ENCODE measurements around the gene TBL1X.

Gene TBL1X

DNA sequence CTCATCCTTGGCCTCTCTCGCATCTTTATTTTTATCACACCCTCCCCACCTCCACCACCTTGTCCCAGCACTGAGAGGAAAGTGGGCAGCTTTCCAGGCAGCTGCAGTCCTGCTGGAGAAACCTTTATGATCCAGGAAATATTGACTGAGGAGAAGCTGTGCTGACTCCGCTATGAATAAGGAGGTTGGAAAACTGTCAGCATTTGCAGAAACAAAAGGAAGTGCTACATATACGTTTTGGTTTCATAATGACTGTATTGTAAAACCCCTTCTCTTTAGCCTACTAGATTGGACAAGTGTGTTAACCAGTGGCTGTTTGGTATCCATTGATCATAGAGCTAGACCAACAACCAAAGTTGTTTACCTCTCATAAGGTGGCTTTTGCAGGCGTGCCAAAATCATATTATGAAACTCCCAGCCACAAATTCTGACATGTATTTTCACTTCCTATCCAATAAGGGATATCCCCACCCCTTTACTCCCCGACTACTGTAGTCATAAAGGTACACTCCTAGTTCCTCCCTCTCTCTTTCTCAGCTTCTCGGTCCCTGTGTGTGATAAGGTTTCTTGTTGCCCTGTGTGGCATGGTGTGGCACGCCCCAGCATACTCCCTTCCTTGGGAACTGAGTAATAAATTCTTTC is 212.4 kb downstream of the TBL1X start:
- peak; percentile 64 for DNase-seq

DNA sequence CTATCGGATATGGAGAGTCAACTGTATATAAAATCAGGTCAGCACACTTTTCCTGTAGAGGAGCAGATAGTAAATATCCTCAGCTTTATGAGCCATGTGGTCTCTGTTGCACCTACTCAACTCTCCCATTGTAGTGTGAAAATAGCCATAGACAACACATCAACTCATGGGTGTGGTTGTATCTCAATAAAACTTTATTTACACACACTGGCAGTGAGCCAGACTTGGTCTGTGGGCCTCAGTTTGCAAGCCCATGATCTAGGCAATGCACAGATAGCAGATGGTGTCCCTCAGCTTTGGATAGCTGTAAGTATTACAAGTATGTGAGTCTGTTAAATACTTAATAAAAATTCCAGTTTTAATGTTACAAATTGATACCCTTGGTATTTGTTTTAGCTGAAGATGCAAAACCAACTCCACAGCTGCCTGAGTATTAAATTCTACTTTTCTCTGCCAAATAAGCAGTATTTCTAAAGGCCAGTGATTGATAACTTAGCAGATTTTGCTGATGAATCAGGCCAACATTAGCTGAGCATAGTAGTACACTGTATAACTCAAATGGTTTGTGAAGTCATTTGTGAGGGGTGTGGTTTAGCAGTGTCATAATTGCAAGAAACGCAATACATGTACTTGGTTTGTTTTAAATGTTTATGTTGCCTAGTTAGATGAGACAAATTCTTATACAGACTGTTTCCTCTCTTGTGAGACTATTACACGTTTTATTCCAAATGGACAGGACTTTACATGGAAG is 213.5 kb downstream of the TBL1X start:
- no peak for DNase-seq

DNA sequence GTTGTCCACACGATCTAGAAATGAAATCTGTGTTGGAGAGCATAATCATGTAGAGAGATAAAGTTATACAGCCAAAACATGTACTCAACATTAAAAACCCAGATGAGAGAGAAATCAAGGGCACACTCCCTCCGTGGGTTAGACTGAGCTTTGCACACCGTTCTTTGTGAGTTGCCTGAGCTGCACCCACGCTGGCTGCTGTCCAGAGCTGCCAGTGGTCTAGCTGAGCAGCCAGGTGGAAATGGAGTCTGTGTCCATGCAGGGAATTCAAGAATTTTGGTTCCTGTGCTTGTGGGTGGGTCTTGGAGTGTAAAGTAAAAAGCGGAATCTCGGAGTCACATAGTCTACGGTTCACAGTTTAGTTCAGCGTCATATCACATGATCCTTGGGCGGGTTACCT is 216.2 kb downstream of the TBL1X start:
- DNase-seq, result no peak

DNA sequence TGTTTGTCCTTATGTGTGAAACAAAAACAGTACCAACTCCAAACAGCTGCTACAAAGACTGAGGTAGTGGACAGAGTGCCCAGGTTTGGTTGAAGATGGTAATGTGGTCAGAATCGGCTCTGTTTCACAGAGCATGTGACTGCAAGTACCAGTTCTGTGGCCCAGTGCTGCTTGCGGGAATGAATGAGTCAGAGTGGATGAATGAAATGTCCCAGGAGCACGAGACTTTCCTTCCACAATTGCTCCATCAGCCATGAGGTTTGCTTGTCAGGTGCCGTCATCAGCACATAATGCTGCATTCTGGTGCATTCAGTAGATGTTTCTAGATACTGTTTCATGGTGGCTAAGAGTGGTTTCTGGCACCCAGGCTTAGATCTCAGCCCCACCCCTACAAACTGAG is 216.6 kb downstream of the TBL1X start:
- no peak for DNase-seq

DNA sequence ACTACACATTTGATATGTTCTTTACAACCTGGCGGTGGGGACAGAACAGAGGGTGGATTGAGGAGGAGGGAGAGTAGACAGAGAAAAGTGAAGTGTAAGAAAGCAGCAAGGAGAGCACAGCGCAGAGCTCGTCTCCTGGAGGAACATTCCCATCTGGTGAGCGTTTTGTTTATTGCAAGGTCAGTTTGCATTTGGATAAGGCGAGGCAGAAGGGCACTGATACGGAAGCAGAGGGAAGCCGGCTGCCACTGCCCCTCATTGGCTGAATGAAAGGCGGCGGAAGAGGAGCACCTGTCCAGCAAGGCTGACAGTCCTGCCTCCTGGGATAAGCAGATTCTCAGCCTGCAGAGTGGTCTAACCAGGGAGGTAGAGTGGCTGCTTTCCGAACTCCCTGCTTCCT is 217.6 kb downstream of the TBL1X start:
- no peak for DNase-seq

DNA sequence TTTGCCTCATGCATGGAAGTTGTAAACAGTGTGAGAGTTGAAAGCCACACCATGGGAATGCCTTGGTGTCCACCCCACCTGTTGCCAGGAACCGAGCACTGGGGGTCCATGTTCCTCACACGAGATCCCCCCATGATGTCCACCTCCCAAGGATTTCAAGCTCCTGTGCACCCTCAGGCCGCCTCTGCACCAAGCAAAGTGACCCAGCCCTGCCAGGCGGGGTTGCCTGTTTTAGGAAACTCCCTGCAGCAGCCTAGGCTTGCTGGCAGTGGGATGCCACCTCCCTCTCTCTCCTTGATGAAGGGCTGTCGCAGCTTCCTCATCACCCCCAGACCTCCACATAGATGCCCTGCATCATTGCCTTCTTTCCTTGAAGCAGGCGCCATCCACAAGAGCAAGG is 218.0 kb downstream of the TBL1X start:
- DNase-seq, result no peak

DNA sequence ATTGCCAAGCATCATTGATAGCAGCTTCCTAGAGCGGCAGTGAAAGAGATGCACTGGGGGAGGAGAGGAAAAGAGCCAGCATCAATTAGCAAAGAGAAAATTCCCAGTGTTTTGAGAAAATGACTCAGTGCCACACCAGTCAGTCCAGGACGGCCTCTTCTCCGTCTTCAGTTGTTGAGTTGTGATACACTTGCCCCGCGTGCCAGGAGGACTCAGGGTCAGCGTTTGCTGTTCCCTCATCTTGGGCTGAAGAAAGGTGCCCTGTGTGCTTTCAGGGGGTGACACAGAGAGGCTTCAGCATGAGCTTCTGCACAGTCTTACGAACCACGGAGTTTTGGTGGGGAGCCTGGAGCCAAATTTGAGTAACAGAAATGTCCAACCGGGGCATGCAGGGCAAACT is 218.5 kb downstream of the TBL1X start:
- no peak for DNase-seq

DNA sequence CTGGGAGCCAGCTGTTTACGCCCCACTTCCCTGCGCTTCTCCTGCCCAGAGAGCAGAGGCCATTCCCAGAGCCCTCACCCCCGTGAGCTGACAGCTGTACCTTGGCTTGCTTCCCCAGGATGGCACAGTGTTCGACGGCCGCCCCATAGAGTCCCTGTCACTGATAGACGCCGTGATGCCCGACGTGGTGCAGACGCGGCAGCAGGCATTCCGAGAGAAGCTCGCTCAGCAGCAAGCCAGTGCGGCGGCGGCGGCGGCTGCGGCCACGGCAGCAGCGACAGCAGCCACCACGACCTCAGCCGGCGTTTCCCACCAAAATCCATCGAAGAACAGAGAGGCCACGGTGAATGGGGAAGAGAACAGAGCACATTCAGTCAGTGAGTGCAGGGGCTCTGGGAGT is 223.0 kb downstream of the TBL1X start:
- DNase-seq, result no peak

DNA sequence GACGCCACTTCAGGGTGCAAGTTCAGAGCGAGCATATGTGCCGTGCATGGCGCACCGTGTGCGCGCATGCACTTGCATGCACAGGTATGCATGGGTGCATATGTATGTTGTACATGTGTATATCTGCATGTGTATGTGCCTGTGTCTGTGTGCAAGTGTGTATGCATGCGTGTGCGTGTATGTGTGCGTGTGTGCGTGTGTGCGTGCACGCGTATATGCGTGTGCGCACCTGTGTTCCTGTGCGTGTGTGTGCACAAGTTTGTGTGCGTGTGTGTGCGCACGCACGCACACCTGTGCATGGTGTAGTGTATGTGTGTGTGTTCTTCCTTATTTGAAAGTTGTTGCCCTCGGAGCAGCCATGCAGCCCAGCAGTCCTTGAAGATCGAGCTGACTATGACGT is 224.0 kb downstream of the TBL1X start:
- no peak for DNase-seq

DNA sequence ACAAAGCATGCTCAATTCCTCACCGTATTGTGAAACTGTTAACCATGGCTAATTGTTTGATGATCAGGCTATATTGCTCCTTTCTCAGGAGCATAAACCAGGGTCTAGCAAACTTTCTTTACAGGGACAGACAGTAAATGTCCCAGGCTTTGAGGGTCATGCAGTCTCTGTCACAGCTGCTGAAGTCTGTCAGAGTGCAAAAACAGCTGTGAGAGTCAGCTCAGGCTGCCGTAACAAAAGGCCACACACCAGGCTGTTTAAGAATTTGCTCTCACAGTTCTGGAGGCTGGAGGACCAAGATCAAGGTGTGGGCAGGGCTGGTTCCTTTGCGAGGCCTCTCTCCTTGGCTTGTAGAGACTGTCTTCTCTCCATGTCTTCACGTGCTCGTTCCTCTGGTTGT is 225.2 kb downstream of the TBL1X start:
- DNase-seq, result no peak

DNA sequence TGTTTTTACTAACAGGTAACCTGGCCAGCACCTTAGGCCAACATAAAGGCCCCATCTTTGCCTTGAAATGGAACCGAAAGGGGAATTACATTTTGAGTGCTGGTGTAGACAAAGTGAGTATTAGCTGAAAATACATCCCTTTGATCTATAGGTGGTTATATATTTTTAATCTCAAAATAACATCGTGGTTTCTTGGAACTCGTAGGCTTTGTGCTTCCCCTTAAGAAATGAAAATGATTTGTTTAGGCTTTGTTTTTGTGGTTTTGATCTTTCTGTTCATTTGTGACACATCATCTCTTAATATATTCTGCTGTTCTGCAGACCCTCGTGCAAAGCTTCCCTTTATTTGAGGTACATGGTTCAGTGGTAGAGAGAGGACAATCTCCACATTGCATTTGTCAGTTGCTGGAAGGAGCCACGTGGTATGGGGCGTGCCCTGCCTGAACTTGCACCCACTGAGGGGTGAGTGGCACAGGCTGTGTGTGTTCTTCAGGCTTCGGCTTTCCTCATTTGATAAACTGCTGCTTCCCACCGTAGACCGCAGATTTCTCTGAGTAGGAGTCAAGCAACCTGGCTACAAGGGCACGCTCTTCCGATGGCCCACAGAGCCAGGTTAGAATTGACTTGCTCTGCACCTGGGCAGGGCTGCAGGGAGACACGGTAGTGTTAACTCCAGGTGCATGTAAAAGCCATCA is 228.6 kb downstream of the TBL1X start:
- DNase-seq, result no peak

DNA sequence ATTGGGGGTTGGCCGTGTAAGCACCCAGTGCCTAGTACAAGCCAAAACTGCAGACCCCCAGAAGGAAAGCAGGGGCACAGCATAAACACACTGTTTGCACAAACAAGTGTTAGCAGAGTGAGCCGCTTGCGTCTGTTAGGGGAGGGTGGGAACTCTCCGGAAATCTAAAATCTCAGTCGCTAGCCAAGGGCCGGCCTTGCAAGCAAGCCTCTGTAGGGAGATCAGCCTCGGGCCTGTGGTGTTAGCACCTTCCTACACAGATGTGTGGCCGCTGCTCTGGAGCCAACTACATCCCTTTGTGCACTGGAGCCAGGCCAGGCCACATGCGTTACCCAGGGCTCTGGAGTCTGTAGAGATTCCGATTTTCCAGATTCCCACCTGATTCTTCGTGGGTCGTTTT is 233.7 kb downstream of the TBL1X start:
- no peak for DNase-seq

DNA sequence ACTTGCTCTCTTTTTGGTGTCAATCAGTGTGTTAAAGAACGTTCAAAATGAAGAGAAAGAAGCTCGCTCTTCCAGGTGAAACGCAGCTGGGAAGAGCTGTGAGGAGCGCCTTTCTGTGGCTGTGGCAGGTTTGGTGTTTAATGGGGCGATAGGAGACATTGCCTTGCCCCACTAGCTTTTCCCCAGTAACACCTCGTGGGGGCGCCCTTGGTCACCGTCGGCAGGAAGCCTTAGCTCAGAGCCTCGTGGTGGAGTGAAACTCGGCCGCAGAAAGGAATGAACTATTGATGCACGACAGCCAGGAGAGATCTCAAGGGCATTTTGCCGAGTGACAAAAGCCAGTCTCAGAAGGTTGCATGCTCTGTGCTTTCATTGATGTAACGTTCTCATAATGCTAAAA is 235.7 kb downstream of the TBL1X start:
- no peak for DNase-seq

DNA sequence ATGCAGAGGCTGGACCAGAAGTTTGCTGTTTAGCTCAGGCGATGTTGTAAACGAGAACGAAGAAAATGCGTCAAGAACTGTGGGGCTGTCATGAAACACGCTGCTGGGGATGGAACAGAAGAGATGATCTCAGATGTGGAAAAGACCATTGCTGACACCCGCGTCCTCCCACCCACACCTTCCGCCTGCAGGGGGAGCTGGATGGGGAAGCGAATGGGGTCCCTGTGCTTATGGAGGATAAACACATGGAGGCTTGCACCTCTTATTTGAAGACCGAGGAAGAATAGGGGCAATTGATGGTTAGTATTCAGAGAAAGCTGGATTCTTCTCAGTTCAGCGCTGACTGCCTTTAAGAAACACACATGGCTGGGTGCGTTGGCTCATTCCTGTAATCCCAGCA is 236.9 kb downstream of the TBL1X start:
- DNase-seq, result no peak

DNA sequence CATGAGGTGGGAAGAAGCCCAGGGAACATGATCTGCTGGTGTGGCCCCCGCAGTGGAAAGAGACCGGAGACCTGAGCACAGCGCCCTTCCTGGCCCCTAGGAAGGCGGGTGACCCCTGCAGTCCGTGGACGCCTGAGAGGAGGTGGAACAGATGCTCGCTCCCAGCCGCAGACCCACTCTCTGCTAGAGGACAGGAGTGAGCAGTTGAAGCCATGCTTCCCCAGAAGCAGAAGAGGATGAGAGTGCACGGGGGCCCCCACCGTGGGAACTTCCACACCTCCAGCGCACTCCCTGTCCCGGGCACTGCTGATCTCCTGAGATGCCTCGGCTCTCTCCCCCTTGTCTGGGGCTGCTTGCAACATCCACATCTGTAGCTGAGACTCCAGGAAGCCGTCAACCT is 238.5 kb downstream of the TBL1X start:
- no peak for DNase-seq

DNA sequence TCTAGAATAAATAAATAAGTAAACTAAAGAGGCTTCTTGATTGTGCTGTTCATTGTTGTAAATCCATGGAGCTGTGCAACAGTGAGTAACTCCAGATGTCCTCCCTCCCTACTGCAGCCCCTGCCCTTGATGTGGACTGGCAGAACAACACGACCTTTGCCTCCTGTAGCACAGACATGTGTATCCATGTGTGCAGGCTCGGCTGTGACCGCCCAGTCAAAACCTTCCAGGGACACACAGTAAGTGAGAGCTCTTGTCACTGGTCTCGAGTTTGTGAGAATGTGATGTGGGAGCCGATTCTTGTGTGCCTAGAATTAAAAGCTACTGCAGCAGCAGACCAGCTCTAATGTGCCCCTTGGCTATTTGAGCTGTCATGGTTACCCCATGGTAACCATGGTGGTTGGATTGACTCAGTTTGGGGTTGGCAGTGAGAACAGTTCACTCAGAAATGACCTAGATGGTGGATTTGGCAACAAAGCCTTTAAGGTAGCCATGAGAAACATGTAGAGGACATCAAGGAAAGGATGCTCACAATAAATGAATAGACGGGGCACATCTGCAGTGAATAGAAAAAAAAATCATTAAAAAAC is 240.1 kb downstream of the TBL1X start:
- no peak for DNase-seq

DNA sequence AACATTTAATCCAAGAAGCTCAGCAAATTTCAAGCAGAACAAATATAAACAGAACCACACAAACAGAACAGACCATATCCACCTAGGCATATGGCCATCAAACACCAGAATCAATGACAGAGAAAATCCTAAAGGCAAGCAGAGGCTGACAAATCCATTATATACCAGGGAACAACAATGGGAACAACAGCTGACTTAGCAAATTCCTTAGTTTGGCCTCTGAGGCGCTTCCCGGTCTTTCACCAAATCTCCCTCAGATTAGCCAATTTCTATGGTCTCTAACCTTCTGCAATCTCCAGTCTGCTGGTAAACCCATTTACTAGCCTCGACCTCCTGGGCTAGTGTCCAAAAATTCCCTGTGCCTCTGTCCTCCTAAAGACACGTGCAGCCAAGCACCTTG is 241.6 kb downstream of the TBL1X start:
- no peak for DNase-seq

DNA sequence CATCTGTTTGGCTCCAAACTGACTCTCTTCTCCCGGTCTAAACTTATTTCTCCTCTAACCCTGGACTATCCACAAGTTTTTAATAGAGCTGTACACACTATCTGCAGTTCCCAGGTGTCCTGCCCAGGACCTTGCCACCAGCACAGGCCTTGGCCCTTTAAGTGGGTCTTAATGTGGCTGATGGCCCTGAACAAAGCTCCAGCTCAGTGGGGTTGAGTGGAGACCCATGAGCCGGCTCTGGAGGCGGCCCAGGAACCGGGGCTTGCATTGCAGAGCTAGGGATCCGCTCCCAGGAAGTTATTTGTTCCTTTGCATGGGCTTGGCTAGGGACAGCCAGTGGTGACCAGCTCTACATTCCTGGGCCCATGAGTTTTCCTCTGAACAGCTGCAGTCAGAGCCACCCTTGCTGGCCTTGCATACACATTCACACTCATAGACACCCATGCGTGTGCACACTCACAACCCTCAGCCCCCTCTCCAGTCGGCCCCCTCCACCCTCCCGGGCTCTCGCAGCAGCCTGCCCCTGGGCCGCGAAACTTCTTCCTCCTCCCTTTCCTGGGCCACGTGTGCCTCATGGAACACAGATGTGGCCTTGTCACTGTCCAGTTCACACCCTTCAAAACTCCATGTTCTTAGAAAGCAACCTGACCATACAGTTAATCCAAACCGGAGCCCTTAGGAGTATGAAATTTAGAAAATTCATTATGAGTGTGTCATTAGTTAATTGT is 242.6 kb downstream of the TBL1X start:
- no peak for DNase-seq

DNA sequence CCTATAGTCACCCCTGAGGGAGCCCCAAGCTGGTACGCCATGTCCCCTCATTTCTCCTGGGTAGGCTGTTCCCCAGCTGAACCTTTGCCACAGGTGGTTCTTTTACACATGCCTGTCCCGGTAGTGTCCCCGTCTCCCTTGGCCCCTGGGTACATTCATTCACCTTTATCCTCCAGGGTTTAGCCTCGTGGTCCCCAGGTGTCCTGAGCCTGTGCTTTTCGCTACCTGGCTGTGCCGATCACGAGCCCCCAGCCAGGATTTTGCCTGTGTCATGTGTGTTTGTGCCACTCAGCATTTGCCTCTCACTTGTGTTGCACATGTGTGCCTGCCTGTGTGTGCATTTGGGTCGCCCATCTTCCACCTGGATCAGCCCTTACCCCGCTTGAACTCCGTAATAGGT is 243.2 kb downstream of the TBL1X start:
- DNase-seq, result no peak

DNA sequence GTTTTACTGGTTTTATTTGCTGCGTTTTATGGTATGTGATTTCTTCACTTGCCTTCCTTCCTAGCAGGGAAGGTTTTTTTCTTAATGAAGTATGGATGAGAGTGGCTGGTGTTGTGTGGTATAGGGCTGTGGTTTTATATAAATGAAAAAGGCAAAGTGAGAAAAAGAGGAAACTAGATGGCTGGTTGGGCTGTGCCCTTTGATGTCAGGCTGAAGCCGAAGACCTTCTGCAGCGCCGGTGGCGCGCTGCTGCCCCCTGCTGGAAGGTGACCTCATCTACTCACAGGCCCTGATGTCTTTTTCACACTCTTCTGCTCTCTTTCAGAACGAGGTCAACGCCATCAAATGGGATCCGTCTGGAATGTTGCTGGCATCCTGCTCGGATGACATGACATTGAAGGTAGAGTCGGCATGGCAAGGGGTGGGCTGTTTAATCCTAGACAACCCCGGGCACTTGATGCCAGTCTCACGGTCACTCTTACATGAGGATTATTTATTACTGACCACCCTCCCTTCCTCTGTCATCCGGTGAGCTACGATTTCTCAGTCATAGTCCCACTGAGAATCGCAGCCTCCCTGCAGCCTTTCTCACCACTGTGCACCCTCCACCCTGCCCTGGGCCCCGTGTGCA is 244.2 kb downstream of the TBL1X start:
- DNase-seq, result peak; percentile 58

DNA sequence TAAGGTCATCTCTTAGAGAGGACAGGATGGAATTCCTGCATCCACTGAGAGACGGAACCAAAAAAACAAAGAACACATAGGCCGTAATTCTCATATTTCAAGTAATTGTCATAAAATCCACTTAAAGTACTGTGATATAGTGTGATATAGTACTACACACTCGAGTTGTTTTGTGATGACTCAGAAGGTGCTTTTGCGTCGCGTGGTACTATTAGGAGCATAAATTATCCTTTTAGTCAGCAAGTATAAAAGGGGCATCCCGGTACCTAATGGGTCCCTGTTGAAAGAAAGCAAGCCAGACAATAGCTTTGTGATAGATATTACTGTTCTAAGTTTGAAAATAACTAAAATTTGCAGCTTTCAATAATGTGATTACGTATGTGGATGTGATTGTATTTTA is 245.5 kb downstream of the TBL1X start:
- DNase-seq, result no peak

DNA sequence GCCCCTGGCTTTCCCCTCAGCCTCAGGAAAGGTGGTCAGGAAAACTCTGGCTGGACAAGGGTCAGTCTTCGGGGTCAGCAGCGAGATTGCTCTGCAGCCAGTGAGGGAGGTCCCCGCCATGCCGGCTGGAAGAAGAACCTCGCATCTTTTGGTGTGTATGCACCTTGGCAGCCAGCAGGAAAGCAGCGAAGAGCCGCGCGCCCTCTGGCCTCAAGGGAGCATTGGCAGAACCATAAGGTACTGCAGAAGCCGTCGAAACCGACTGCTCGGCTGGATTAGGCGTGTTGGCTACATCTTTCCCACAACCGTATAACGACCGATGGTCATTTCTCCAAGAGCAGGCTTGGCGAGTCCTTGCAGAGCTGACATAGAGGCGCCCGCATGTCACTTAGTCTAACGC is 252.5 kb downstream of the TBL1X start:
- DNase-seq, result no peak

DNA sequence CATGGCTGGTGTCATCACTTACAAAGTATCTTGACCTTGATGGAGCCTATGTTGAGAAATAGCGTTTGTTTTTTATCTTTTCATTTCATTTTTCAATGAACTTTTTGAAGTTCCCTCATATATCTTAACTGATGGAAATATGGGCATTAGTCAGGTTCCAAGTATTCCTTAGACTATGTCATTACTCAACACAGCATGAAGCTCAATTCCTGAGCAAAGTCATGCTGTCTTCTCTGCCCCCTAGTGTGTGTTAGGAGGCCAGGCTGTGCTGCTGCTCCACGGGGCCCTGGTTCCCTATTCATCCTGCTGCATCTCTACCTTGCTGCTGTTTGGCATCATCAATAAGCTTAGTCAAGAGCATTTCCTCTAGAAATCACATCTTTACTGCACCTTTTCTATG is 259.9 kb downstream of the TBL1X start:
- DNase-seq, result peak; percentile 25
